Progenitor cell of endocrine pancreas (in vitro differentiated cells): Measurements from ENCODE around the gene P4HA2. TPM values are rescaled to one million over a fixed set of nuclear protein-coding genes. Genes with fewer than 3 reads are reported as not detected.
A peak's percentile ranks its signal among the peaks of the same experiment; 100 is the strongest.

Experiments
- DNase-seq: peaks from one replicate; pipeline ENCODE4 v3.0.0; 2021; ENCODE audit warnings: low spot score; ENCODE audit not compliant: unreplicated experiment
- H3K27ac Mint-ChIP-seq: 2 replicates; pipeline ENCODE4 v1.8.0; 2021; ENCODE audit warnings: mild to moderate bottlenecking, moderate library complexity, mixed read lengths
- H3K27me3 Mint-ChIP-seq: 2 replicates; pipeline ENCODE4 v1.8.0; 2021; ENCODE audit warnings: mixed read lengths
- H3K36me3 Mint-ChIP-seq: 2 replicates; pipeline ENCODE4 v1.8.0; 2022; ENCODE audit warnings: mixed read lengths; ENCODE audit not compliant: insufficient read depth
- H3K4me1 Mint-ChIP-seq: 2 replicates; pipeline ENCODE4 v1.8.0; 2021; ENCODE audit warnings: low read depth, mixed read lengths
- H3K4me3 Mint-ChIP-seq: 2 replicates; pipeline ENCODE4 v1.8.0; 2021; ENCODE audit warnings: low read depth, mild to moderate bottlenecking, moderate library complexity, mixed read lengths
- H3K9me3 Mint-ChIP-seq: 2 replicates; pipeline ENCODE4 v1.8.0; 2021; ENCODE audit warnings: low read depth, mixed read lengths
- CTCF ChIP-seq: fragments of 200-600 bp; sonication (generic); IDR thresholded peaks from one replicate; pipeline ENCODE4 v1.5.0; 2021; ENCODE audit warnings: antibody characterized with exemption, mild to moderate bottlenecking; ENCODE audit not compliant: unreplicated experiment
- total RNA-seq: library from RNA; stranded (reverse); gene quantifications from 2 replicates; pipeline ENCODE4 v1.2.1, GENCODE V29; 2021

The P4HA2 gene
- total RNA-seq, 1 donor from 2014 or later = 18.5 TPM

- Mint-ChIP-seq H3K4me3 (no peak overlapping the region), H3K27me3 (no peaks in the 10 kb centered on the region), H3K36me3 (peaks cover 3% of the 10 kb centered on the region), H3K4me1 (peaks cover 13% of the 10 kb centered on the region), H3K27ac (peak overlapping the region; percentile 75), H3K9me3 (no peaks in the 10 kb centered on the region)
- TF ChIP-seq CTCF = no peak
- DNase-seq = no peak
Measured at GRCh38 chr5:132266031-132266835, 38.6 kb upstream of the P4HA2 start.

GRCh38 chr5:132265336-132266030 lies 37.8 kb upstream of the P4HA2 start:
- H3K9me3 Mint-ChIP-seq = no peaks in the 10 kb centered on the region
- no peak for DNase-seq
- H3K27me3 Mint-ChIP-seq = no peaks in the 10 kb centered on the region
- no peak overlapping the region for H3K4me3 Mint-ChIP-seq
- peaks cover 13% of the 10 kb centered on the region for H3K4me1 Mint-ChIP-seq
- peaks cover 3% of the 10 kb centered on the region for H3K36me3 Mint-ChIP-seq
- peak overlapping the region; percentile 75 for H3K27ac Mint-ChIP-seq
- no peak for TF ChIP-seq CTCF

- Mint-ChIP-seq H3K27me3 (no peaks in the 10 kb centered on the region), H3K4me3 (no peak overlapping the region), H3K27ac (peak overlapping the region; percentile 75), H3K4me1 (peaks cover 13% of the 10 kb centered on the region), H3K36me3 (peaks cover 3% of the 10 kb centered on the region), H3K9me3 (no peaks in the 10 kb centered on the region)
- no peak for DNase-seq
- no peak for TF ChIP-seq CTCF
Measured at GRCh38 chr5:132264546-132265335, 37.1 kb upstream of the P4HA2 start.

- no peaks in the 10 kb centered on the region for H3K27me3 Mint-ChIP-seq
- H3K27ac Mint-ChIP-seq = no peak overlapping the region
- no peak overlapping the region for H3K4me3 Mint-ChIP-seq
- TF ChIP-seq CTCF = no peak
- peaks cover 15% of the 10 kb centered on the region for H3K4me1 Mint-ChIP-seq
- peaks cover 3% of the 10 kb centered on the region for H3K36me3 Mint-ChIP-seq
- DNase-seq = no peak
- no peaks in the 10 kb centered on the region for H3K9me3 Mint-ChIP-seq
Measured at GRCh38 chr5:132263548-132264261, 36.1 kb upstream of the P4HA2 start.
